ENCODE measurements around the gene USP28.
A peak's percentile ranks its signal among the peaks of the same experiment; 100 is the strongest.
"Not testable (repeated sequence)": the region's sequence is repeated elsewhere in the genome, so short reads cannot be mapped to it uniquely, and the experiment has no call there.

USP28 gene

DNA sequence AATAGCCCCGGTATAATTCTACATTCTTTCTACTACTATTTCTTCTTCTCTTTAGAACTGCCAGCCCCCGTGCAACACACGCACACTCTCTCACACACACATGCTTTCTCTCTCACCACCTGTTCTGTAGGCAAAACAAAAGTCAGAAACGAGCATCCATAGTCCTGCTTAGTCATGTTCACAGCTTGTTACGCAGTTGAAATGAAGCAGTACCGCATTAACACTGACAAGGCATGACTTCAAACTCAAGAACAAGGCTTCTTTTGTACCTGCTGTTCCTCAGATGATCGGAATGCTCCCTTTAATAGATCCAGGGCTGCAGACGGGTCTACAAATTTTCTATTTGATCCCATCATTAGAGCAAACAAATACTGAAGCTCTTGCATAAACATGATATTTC, 42.2 kb downstream of the USP28 start:
- DNase-seq: no peak

DNA sequence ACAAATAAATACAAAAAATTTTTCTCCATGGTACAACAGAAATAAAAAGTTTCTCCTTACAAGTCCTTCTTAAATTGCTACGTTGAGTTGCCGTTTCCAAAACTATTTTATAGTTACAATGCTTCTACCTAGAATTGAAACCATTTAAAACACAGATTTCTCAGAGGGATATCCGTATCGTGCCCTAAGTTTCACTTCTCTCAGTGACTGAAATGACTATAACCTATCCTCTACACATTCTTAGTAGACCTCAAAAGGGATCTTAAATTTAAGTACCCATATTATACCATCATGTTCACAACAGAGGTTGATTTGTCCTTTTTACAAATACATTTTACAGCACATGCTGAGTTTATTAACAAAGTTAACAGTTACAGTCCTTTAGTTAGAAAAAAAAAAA, 44.1 kb downstream of the USP28 start:
- no peak for DNase-seq

DNA sequence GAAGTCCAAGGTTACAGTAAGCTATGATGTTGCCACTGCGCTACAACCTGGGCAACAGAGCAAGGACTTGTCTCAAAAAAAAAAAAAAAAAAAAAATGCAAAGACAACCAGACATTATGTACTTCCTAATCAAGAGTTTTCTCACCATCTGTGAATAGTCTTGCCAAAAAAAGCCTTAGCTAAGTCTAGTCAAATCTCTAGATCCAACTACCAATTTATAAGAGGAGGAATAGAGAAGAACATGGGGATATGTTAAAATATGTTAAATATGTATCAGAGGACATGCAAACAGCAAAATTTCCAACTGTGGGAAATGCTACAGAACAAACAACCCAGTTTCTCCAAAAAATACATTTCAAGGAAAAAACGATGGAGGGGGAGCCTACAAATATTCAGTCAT, 45.6 kb downstream of the USP28 start:
- no peak for DNase-seq

DNA sequence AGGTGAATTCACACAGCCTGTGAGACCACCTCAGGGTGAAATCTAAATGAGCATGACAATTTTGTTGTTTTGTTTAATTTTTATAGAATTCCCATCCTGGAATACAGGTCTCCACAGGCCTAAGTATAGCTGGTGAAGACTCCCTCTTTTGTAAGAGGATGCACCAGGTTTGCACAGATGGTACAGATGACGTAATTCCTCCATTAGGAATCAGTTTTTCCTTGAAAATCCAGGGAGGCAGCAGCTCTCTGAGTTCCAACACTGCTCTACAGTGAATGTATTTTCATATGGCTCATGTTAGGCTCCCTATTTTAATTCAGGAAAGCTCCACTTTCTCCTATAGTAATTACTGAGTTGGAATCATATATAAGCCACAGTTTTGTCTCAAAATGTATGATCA, 47.2 kb downstream of the USP28 start:
- no peak for DNase-seq

DNA sequence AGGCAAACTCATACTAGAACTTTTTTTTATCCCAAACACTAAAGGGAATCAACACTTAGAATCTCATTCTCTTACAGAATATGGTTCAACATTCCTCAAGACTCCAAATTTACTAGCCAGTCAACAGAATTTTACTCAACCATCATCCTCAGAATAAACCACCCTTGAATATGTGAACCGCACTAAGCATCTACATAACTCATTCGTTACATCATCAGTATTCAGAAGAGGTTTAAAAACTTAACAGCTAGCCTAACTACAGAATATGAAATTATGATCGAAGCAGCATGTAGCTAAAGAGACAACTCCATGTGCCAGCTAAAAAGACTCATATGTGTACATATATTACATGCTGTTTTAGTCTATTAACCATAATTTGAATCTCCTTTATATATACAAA, 47.9 kb downstream of the USP28 start:
- no peak for DNase-seq

DNA sequence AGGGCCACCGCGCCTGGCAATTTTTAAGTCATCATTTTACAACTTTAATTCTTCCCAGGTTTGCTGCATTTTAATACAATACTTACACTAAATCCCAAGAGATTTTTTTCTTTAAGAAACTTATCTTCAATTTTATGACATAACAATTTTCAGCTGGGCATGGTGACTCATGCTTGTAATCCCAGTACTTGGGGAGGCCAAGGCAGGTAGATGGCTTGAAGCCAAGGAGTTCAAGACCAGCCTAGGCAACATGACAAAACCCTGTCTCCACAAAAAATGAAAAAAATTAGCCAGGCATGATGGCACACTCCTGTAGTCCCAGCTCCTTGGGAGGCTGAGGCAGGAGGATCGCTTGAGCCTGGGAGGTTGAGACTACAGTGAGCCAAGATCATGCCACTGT, 56.9 kb downstream of the USP28 start:
- no peak for DNase-seq

DNA sequence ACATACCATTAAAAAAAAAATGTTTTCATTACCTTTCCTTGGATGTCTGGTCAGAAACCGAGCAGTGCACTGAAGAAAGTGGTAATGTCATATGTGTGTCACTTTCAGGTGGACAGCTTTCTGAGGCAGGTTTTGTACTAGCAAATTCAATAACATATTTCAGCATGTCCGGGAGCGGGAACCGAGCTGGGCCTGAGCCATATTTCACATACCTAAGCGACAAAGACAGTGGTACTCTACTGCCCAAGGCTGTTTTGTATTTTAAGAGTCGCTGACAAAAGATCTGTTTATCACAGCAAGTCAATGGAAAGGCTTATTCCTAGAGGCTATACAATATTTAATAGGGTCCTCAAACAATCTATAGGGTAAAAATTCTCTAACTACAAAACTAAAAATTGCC, 57.7 kb downstream of the USP28 start:
- no peak for DNase-seq

DNA sequence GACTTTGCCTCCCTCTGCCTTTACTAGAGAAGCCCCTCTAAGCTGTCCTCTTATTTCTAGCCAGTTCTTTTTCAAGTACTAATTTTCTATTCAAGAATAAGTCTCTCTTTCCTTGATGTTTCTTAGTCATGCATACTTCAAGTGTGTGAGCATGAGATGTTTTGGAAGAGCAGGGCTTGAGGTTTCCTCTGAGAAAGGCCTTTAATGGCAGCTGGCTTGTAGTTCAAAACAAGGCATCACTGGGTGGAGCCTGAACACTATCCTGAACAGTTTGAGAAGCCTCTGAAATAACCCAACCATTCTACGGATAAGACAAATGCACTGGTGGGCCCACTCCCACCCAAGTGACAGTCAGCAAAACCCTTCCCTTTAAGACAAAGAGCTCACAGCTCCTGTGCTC, 58.2 kb downstream of the USP28 start:
- no peak for DNase-seq

DNA sequence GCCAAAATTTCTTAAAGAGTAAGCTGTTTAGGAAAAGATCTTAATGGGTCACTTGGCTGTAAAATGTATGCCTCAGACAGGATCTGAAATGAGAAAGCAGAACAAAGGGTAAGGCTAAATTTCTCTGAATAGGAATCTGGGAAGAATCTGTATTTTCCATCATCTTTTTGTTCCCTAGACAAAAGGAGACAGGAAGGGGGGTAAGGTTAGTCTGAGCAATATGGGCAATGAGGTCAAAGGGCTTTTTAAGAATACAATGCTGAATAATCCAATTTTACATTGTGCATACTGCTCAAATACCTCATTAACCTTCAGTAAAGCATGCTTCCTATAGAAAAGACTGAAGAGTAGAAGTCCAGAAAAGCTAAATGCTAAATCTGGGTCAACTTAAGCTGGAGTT, 61.2 kb downstream of the USP28 start:
- DNase-seq: no peak

DNA sequence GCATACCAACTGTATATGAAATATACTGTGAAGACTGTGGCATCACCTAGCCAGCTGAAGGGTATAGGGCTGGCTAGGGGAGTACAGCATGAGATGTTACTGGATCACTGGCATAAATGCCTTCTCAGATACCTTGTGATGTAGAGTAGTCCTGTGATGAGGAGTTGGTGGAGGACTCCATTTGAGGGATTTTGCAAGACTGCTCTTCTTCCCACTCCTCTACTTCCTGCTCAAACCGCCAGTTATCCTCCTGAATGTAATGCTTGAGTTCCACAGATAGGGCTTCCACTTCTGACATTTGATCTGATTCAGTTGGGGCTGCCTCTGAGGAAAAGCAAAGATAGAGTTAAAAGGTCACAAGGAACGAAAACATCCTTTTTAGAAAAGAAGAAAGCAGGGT, 66.4 kb downstream of the USP28 start:
- no peak for DNase-seq

DNA sequence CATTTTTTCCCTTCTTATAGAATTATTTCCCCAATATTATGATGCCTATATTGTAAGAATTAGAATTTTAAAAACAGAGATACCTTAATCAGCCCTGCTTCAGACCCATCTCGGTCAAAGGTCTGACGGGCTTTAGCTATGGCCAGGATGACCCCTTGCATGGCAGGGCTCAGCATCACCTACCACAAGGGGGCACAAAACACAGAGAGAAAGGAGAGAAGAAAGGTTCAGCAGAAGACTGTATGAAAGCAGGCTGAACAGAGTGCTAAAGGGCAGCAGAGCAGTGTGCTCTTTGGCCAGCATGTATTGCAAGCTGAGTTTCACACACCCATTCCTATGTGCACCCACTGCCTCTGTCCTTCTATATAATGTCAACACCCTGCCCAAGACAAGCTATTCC, 69.0 kb downstream of the USP28 start:
- no peak for DNase-seq

DNA sequence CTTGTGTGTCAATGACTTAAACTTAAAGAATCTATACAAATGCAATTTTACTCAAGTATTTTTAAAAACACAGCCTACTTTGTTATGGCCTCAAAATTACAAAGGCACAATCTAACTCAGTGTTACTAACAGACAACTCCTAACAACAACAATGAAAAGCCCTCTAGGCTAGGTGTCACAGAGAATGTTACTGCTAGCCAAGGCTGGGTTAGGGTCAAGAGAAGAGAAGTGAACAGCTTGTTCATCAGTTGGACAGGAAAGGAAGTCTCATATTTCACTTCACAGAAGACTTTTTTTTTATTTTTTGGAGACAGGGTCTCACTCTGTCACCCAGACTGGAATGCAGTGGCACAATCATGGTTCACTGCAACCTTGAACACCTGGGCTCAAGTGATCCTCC, 69.7 kb downstream of the USP28 start:
- no peak for DNase-seq

DNA sequence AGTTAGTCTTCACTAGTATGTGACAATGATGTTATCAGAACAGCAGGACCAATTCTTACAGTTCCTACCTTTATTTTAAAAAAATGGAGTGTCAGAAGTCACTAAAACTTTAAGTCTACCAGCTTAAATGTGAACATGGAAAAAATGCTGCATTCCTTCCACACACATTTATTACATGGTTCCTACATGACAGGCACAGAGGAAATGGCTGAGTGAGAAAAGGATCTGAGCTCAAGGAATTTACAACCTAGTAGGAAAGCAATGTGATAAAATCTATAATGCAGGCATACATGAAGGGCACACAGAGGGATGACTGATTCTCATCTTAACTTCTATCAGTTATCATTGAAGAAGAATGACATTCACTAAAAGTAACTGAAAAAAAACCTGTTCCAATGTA, 72.8 kb downstream of the USP28 start:
- no peak for DNase-seq

DNA sequence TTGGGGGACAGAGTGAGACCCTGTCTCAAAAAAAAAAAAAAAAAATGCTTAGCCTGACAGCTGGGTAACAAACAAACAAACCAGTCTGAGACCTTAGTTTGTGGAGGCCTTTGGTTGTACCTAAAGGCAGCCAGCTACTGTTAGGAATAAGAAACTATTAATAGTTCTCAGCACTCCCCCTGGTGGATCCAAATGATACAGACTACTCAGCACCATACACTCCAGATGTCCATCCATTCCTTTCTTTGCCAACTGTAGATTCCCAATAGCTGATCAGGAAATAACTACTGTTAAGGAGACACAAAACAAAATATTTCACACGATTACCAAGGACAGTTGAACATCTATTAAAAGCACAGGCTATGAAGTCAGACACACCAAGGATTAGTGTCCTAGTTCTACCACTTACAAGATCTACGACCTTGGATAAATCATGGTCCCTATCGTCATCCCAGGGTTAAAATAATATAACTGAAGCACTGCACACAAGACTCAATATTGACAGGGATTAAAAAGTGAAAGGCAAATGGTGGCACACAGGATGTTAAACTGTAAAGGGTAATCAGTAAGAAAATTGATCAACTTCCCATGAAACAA, 78.6 kb downstream of the USP28 start:
- peak; percentile 1 for DNase-seq

DNA sequence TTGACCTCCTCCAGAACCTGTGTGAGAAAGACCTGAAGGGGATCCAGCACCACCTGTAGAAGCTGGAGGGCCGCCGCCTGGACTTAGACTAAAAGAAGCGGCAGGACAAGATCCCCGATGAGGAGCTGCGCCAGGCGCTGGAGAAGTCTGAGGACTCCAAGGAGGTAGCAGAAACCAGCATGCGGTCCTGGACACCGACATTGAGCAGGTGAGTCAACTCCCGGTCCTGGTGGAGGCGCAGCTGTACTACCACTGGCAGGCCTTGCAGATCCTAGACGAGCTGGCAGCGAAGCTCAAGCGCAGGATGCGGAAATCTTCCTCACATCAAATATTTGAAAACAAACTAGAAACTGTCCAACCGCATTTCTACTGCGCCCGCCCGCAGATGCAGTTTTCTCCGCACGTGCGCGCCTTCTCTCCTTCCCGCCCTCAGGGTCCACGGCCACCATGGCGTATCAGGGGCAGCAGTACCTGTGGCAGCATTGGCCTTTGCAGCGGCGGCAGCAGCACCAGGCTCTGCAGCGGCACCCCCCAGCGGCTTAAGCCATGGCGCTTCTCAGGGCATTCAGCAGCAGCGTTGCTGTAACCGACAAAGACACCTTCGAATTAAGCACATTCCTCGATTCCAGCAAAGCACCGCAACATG, 85.6 kb downstream of the USP28 start:
- no peak for DNase-seq

DNA sequence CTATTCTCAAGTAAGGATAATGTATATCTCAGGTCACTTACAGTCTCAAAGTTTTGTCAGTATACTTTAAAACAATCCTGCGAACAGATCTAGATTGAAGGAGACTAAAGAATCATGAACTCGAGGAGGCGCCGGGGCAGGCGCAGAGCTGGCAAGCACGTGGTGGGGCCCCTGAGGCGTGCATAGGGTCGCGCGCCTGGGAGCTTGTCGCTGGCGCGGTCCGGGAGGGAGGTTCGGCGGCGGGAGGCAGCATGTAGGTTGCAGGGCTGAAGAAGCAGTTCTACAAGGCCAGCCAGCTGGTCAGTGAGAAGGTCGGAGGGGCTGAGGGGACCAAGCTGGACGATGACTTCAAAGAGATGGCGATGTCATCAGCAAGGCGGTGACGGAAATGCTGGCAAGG, 86.4 kb downstream of the USP28 start:
- DNase-seq: not testable (repeated sequence)

DNA sequence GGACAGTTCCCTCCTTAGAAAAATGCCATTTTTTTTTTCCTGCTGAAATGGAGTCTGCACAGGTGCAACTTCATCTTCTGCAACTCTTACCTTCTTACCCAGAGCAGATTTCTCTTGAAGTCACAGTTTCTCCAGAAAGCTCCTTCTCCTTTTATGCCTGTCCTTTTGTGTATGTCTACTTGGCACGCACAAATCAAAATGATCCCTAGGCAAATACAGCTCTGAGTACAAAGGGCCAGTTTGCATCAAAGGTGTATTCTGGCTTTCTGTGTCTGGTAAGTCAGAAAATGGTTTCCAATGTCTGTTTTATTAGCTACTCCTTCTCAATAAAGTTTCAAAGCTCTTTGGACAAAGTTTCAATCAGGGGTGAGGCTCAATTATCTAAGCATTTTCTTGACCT, 93.2 kb downstream of the USP28 start:
- DNase-seq: no peak

DNA sequence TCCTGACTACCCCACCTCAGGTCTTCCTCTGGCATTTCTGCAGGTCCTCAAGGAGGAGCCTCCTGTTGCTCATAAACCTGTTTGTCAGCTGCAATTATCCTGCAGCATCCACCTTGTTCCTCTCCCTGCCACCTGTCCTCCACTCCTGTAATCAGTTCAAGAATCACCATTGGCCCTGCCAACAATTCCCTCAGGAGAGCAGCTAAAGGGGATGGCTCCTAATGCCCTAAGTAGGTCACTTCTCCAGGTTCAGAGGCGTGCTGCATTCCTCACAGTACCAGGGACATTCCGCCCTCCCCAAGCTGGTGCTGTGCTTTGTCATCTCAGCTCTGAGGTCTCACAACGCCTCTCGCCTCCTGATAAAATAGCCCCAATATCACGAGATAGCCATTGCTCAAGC, 93.7 kb downstream of the USP28 start:
- no peak for DNase-seq

DNA sequence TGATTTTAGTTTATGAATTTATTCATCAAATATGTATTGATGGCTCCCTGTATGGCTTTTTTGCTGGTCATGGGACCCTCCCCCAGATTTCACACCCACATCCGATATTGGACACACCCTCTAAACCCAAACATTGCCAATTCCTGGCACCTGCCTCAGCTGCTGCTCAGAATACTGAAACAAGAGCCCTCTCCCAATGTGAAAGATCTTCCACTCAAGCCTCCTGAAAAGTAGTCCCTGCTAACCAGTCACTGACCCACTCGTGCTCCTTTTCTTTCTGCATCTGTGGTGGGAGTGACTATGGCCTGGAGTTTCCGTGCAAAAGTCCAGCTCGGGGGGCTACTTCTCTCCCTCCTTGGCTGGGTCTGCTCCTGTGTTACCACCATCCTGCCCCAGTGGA, 95.9 kb downstream of the USP28 start, which contains the start of gene CLDN25:
TSS of gene CLDN25 (plus strand) at position 301 of the 400 bp plus-strand sequence. CDS start at position 301, 0 bp downstream.
- DNase-seq: no peak

DNA sequence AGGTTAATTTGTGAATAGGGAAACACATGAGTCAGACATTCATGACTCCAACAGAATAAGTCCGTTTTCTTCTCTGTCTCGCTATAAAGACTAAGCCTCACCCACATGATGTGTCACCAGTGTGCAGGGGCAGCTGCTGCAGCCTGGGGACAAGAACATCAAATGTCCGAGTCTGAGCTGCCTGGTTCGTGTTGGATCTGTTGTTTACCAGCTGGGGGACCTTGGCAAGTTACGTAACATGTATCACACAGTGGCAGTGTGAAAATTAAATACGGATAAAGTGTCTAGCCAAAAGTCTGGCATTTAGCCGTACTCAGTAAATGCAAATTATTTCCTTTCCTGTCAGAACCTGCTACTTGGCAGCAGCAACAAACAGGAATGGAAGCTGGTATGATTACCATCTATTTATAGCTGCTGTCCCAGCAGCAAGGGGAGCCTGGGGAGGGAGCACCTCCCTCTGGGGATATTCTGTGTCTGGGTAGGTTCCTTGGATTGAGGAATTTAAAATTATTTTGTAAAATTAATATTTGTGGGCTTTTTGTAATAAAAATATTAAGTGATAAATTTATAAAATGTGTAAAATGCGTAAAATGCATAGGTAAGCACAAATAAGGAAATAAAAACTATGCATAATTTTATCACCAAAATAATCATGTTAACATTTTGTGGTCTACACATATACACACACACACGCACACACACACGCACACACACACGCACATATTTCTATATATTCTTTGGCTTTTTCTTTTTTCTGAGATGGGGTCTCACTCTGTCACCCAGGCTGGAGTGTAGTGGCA, 97.1 kb downstream of the USP28 start:
- DNase-seq: peak; percentile 63

DNA sequence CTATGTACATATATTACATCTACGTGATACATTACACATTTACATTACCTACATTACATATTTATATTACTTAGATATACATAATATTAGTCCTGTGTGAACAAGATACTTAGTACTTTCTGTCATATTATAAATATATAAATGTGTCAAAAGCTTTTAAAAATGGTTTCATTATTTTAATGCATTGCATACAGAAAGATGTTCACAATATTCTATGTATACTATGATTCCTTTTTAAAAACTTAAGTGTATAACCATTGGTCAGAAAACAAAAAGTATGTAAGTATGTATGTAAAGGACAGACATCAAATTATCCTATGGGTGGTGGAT, 101.2 kb downstream of the USP28 start:
- no peak for DNase-seq

DNA sequence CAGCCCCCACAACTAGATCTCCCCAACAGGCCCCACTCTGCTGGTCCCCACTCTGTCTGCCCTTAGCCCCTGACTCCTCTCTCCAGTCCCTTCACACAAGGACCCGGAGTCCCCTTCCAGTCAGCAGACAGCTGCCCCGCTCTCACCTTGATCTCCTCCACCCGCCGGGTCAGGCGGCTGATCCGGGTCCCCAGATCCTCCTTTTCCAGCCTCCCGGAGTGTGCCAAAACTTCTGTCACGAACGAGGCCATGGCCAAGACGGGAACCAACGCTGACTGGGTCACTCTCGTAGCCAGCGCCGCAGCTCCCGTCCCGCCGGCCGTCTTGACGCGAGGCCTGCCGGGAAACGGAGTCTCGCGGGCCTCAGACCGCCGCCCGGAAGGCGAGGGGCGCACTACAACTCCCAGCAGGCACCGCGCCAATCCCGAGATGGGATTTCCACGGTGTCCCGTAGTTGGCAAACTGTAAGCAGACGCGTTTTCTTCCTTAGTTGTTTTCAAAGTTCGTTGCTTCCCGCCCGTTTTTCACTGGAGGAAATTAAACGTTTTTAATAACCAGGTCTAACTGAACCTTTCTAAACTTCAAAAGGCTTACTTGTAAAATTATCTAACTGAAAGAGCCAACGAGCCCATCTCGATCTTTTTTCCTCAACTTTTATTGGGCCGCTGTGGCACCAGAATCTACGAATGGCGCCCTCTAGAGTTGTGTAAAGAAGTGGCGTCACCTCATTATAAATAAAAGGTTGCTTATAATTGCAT, 101.8 kb downstream of the USP28 start, which contains the start of gene ZW10:
TSS of gene ZW10 (minus strand) at position 277 of the 758 bp plus-strand sequence. CDS start at position 251, 26 bp downstream.
- DNase-seq: peak; percentile 93

DNA sequence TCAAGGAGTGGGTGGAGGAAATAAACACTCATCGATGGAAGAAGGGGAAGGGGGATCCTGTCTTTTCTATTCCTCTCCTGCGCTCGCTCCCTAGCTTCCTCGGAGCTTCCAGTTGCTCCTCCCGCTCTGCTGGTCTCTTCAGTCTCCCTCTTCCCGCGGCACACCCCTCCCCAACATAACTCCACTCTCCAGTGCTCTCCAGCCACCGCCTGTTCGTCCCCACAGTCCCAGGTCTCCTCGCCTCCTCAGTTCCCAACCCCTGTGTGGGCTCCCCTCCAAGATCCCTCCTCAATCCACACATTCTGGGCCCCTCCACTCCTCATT, 102.3 kb downstream of the USP28 start:
- no peak for DNase-seq

DNA sequence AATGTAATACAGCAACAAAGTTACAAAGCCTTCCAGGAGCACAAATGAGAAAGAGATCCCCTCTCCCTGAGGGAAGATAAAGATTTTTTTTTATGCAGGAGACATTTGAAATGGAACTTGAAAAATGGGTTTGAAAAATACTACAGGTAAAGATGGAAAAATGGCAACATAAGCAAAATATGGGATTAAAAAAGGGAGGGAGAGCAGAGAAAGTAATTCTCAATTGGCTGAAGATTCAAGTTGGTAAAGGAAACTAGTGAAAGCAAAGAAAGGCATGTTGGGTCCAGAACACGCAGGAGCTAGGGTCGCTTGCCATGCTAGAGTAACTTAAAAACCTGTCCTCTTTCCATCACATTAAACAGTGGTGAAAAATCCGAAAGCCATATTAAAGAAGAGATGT, 103.4 kb downstream of the USP28 start:
- no peak for DNase-seq
